H9 (cell line): ENCODE measurements around the gene ATPAF1. TPM values are rescaled to one million over a fixed set of nuclear protein-coding genes. Genes with fewer than 3 reads are reported as not detected.

Experiments used
- DNase-seq: peaks from one replicate; pipeline ENCODE4 v3.0.0-alpha.2; 2017
- H2AFZ ChIP-seq: one replicate; pipeline ENCODE4 v1.6.1; 2013; ENCODE audit warnings: mild to moderate bottlenecking, low read length, control low read depth, moderate library complexity
- H2AK5ac ChIP-seq: 2 replicates; pipeline ENCODE4 v1.6.1; 2013; ENCODE audit warnings: low read length, control low read depth, mixed read lengths; ENCODE audit not compliant: insufficient read length
- H2BK120ac ChIP-seq: one replicate; pipeline ENCODE4 v1.6.1; 2013; ENCODE audit warnings: low read depth, mild to moderate bottlenecking, low read length, control low read depth, inconsistent platforms; ENCODE audit not compliant: poor library complexity, severe bottlenecking
- H2BK12ac ChIP-seq: 2 replicates; pipeline ENCODE4 v1.6.1; 2013; ENCODE audit warnings: low read length, control low read depth, mixed read lengths, low read depth; ENCODE audit not compliant: insufficient read length
- H2BK15ac ChIP-seq: 2 replicates; pipeline ENCODE4 v1.6.1; 2013; ENCODE audit warnings: low read depth, low read length, control low read depth
- H2BK20ac ChIP-seq: one replicate; pipeline ENCODE4 v1.6.1; 2013; ENCODE audit warnings: low read depth, mild to moderate bottlenecking, low read length, control low read depth, inconsistent platforms; ENCODE audit not compliant: poor library complexity, severe bottlenecking
- H2BK5ac ChIP-seq: 2 replicates; pipeline ENCODE4 v1.6.1; 2013; ENCODE audit warnings: low read length, control low read depth, mixed read lengths; ENCODE audit not compliant: insufficient read length
- H3K14ac ChIP-seq: 2 replicates; pipeline ENCODE4 v1.6.1; 2013; ENCODE audit warnings: low read length, control low read depth; ENCODE audit not compliant: insufficient read depth
- H3K18ac ChIP-seq: 2 replicates; pipeline ENCODE4 v1.6.1; 2013; ENCODE audit warnings: low read depth, mild to moderate bottlenecking, mixed read lengths, low read length, control low read depth; ENCODE audit not compliant: insufficient read length
- H3K23ac ChIP-seq: 2 replicates; pipeline ENCODE4 v1.6.1; 2013; ENCODE audit warnings: low read length, control low read depth, mixed read lengths, low read depth; ENCODE audit not compliant: insufficient read length
- H3K23me2 ChIP-seq: 2 replicates; pipeline ENCODE4 v1.6.1; 2013; ENCODE audit warnings: low read depth, mild to moderate bottlenecking, mixed read lengths, low read length, control low read depth; ENCODE audit not compliant: insufficient read length, poor library complexity, severe bottlenecking
- H3K27ac ChIP-seq: 2 replicates; pipeline ENCODE4 v1.5.1; 2013; ENCODE audit warnings: low read length, control low read depth, mixed read lengths, low read depth; ENCODE audit not compliant: insufficient read length
- H3K27me3 ChIP-seq: 2 replicates; pipeline ENCODE4 v1.6.1; 2013; ENCODE audit warnings: low read length, control low read depth, inconsistent platforms; ENCODE audit not compliant: insufficient read depth
- H3K4ac ChIP-seq: 2 replicates; pipeline ENCODE4 v1.6.1; 2013; ENCODE audit warnings: low read depth, mild to moderate bottlenecking, control low read depth, inconsistent platforms, low read length, moderate library complexity
- H3K4me1 ChIP-seq: 2 replicates; pipeline ENCODE4 v1.6.1; 2013; ENCODE audit warnings: low read length, control low read depth, inconsistent platforms; ENCODE audit not compliant: insufficient read depth
- H3K4me2 ChIP-seq: 2 replicates; pipeline ENCODE4 v1.6.1; 2013; ENCODE audit warnings: low read length, control low read depth, mixed read lengths; ENCODE audit not compliant: insufficient read length, insufficient read depth
- H3K56ac ChIP-seq: 2 replicates; pipeline ENCODE4 v1.6.1; 2013; ENCODE audit warnings: low read depth, mild to moderate bottlenecking, mixed read lengths, low read length, control low read depth; ENCODE audit not compliant: insufficient read length
- H3K79me1 ChIP-seq: 2 replicates; pipeline ENCODE4 v1.6.1; 2013; ENCODE audit warnings: low read depth, mild to moderate bottlenecking, moderate library complexity, low read length, control low read depth, inconsistent platforms; ENCODE audit not compliant: insufficient read depth, poor library complexity, severe bottlenecking
- H3K79me2 ChIP-seq: 2 replicates; pipeline ENCODE4 v1.6.1; 2013; ENCODE audit warnings: low read length, control low read depth, inconsistent platforms; ENCODE audit not compliant: insufficient read depth
- H3K9ac ChIP-seq: 2 replicates; pipeline ENCODE4 v1.6.1; 2013; ENCODE audit warnings: low read length, control low read depth, mixed read lengths; ENCODE audit not compliant: insufficient read length; ENCODE audit errors: extremely low read depth
- H3K9me3 ChIP-seq: one replicate; pipeline ENCODE4 v1.6.1; 2013; ENCODE audit warnings: low read depth, low read length, inconsistent platforms; ENCODE audit not compliant: control insufficient read depth
- H3T11ph ChIP-seq: one replicate; pipeline ENCODE4 v1.6.1; 2013; ENCODE audit warnings: mild to moderate bottlenecking, low read length, control low read depth, inconsistent platforms
- H4K20me1 ChIP-seq: one replicate; pipeline ENCODE4 v1.6.1; 2013; ENCODE audit not compliant: control insufficient read depth, insufficient read length, insufficient read depth
- H4K5ac ChIP-seq: 2 replicates; pipeline ENCODE4 v1.6.1; 2013; ENCODE audit warnings: low read depth, mild to moderate bottlenecking, mixed read lengths, low read length, control low read depth; ENCODE audit not compliant: insufficient read length
- H4K8ac ChIP-seq: replicated peaks from 2 replicates; pipeline ENCODE4 v1.6.1; 2013; ENCODE audit warnings: low read length, control low read depth, mixed read lengths, low read depth; ENCODE audit not compliant: insufficient read length
- H4K91ac ChIP-seq: 2 replicates; pipeline ENCODE4 v1.6.1; 2013; ENCODE audit warnings: low read depth, mild to moderate bottlenecking, moderate library complexity, mixed read lengths, low read length, control low read depth; ENCODE audit not compliant: insufficient read length
- H3K27ac Mint-ChIP-seq, 3 experiments: 2 replicates in 2 of 3; 3 replicates in 1 of 3; pipeline ENCODE4 v1.8.0; 2020 to 2021; ENCODE audit warnings: mixed read lengths in 3 of 3, mild to moderate bottlenecking in 1 of 3, moderate library complexity in 1 of 3
- H3K27me3 Mint-ChIP-seq: 2 replicates; pipeline ENCODE4 v1.8.0; 2021; ENCODE audit warnings: low read depth, mild to moderate bottlenecking, moderate library complexity, mixed read lengths
- H3K36me3 Mint-ChIP-seq, 3 experiments: 2 replicates in 2 of 3; 3 replicates in 1 of 3; pipeline ENCODE4 v1.8.0; 2020 to 2021; ENCODE audit warnings: low read depth in 3 of 3, mixed read lengths in 3 of 3; ENCODE audit not compliant: insufficient read depth in 1 of 3
- H3K4me1 Mint-ChIP-seq, 2 experiments: 2 replicates each; pipeline ENCODE4 v1.8.0; 2020; ENCODE audit warnings: mixed read lengths in 2 of 2
- H3K4me3 Mint-ChIP-seq, 2 experiments: 2 replicates in 1 of 2; 3 replicates in 1 of 2; pipeline ENCODE4 v1.8.0; 2020 to 2021; ENCODE audit warnings: mild to moderate bottlenecking in 2 of 2, mixed read lengths in 2 of 2, moderate library complexity in 1 of 2
- H3K9me3 Mint-ChIP-seq, 2 experiments: 2 replicates in 1 of 2; 3 replicates in 1 of 2; pipeline ENCODE4 v1.8.0; 2020; ENCODE audit warnings: mild to moderate bottlenecking in 2 of 2, mixed read lengths in 2 of 2, moderate library complexity in 1 of 2
- WGBS: extraction: QIAGEN DNeasy Blood & Tissue Kit; methylation state at CpG from one replicate; pipeline ENCODE4 v1.1.7; 2013; ENCODE audit warnings: missing lambda C conversion rate, low lambda C conversion rate, mixed read lengths; ENCODE audit not compliant: insufficient read length; ENCODE audit errors: extremely low coverage; 5-methylcytosine and 5-hydroxymethylcytosine counted together
- total RNA-seq: library from RNA; stranded (reverse); gene quantifications from 2 replicates; pipeline ENCODE4 v1.2.1, GENCODE V29; 2021
- TF ChIP-seq, protein P1 (sequence below): fragments of 200-600 bp; sonication (generic); conservative IDR thresholded peaks from 3 replicates; pipeline ENCODE4 v1.8.0; 2021; ENCODE audit warnings: antibody characterized with exemption, mild to moderate bottlenecking

Gene ATPAF1
- total RNA-seq, 1 experiment from 2014 or later = 57.3 TPM

DNA sequence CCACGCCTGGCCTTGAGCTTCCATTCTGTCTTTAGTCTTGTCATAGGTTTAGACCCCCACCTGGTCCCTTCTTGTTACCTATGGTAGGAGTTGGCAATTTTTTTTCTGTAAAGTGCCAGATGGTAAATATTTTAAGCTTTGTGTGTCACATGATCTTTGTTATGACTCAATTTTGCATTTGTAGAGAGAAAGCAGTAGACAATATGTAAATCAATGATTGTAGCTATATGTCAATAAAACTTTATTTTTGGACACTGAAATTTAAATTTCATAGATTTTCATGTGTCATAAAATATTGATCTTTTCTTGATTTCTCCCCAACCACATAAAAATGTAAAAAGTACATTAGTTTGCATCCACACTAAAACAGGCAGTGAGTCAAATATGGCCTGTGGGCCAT is 72.1 kb downstream of the ATPAF1 start:
- no peaks in the 10 kb centered on the region for H3K79me2 ChIP-seq
- no peak overlapping the region for H3T11ph ChIP-seq
- no peak overlapping the region for H2BK12ac ChIP-seq
- H3K4me1 ChIP-seq = no peaks in the 10 kb centered on the region; the same call in 1 of the 2 replicates
- H3K23ac ChIP-seq = no peak overlapping the region
- no peak overlapping the region for H3K27ac ChIP-seq
- no peaks in the 10 kb centered on the region for H3K9me3 ChIP-seq
- Mint-ChIP-seq H3K9me3 (no peaks in the 10 kb centered on the region), H3K36me3 (peaks cover 0 to 25% (median 0%) of the 10 kb centered on the region in 3 experiments; a peak in 5 of 7 replicates), H3K4me3 (no peak overlapping the region), H3K4me1 (peaks cover 0 to 5% of the 10 kb centered on the region in 2 experiments; a peak in 1 of 4 replicates), H3K27ac (no peak overlapping the region), H3K27me3 (no peaks in the 10 kb centered on the region)
- H3K4ac ChIP-seq = no peak overlapping the region
- H3K79me1 ChIP-seq = no peaks in the 10 kb centered on the region
- H3K18ac ChIP-seq = no peak overlapping the region
- H2AK5ac ChIP-seq = no peak overlapping the region
- H4K20me1 ChIP-seq = no peaks in the 10 kb centered on the region
- H2BK20ac ChIP-seq = no peak overlapping the region
- H3K4me2 ChIP-seq = no peak overlapping the region
- TF ChIP-seq, protein P1, sequence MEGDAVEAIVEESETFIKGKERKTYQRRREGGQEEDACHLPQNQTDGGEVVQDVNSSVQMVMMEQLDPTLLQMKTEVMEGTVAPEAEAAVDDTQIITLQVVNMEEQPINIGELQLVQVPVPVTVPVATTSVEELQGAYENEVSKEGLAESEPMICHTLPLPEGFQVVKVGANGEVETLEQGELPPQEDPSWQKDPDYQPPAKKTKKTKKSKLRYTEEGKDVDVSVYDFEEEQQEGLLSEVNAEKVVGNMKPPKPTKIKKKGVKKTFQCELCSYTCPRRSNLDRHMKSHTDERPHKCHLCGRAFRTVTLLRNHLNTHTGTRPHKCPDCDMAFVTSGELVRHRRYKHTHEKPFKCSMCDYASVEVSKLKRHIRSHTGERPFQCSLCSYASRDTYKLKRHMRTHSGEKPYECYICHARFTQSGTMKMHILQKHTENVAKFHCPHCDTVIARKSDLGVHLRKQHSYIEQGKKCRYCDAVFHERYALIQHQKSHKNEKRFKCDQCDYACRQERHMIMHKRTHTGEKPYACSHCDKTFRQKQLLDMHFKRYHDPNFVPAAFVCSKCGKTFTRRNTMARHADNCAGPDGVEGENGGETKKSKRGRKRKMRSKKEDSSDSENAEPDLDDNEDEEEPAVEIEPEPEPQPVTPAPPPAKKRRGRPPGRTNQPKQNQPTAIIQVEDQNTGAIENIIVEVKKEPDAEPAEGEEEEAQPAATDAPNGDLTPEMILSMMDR = no peak
- DNase-seq = no peak
- H2BK5ac ChIP-seq = no peak overlapping the region
- WGBS = no CpG with 5 or more reads among the region's 1 CpG
- H3K27me3 ChIP-seq = no peaks in the 10 kb centered on the region
- no peak overlapping the region for H3K56ac ChIP-seq
- H4K91ac ChIP-seq = no peak overlapping the region
- no peak overlapping the region for H2BK120ac ChIP-seq
- H3K9ac ChIP-seq = no peak overlapping the region
- no peak overlapping the region for H3K14ac ChIP-seq
- no peak overlapping the region for H2AFZ ChIP-seq
- no peaks in the 10 kb centered on the region for H3K23me2 ChIP-seq
- H4K8ac ChIP-seq = no peak overlapping the region
- no peak overlapping the region for H4K5ac ChIP-seq
- no peak overlapping the region for H2BK15ac ChIP-seq
